ENCODE data around the gene SIRT2. TPM values are rescaled to one million over a fixed set of nuclear protein-coding genes. Genes with fewer than 3 reads are reported as not detected.

SIRT2 gene
- total and polyA plus RNA-seq, 2 of the 13 experiments (the other 11 are each of a cell fraction or from before 2014, with no cell fraction given) = 22.3 to 26.1 TPM

DNA sequence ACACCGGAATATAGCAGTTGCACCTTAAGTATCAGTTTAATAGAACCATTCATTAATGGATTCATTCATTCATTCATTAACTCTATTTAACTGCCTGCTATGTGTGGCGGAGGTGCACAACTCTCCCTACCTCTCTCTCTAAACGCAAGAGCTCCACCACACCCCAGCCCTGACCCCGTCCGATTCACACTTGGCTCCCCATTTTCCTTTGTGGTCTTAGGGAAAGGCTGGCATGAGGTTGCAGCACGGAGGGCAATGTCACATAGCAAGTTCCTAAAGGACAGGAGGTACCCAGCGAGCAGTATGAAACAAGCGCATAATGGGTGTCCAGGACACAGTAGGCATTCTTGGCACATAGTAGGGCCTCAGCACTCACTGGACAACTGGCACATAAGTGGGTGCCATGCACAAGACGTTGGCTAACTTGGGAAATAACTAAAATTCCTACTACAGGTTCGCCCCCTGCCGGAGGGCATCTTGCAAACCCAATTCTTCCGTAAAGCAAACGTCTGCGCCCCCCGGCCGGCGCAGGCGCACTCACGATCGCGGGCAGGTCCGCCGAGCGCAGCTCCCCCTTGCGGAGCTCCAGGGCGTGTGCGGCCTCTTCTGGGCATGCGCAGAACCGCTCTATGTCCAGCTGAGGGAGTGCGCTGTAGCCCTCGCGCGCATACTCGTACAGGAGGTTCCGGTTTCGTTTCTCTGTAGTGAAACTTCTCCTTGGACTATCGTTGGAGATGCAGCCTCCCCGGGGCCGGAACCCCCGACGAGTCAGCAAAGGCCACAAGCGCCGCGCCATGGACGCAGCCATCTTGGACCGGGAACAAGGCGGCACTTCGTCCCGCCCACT is 30.7 kb upstream of the SIRT2 start, which contains the start of gene SARS2 (continued):
- TF ChIP-seq, protein P1, sequence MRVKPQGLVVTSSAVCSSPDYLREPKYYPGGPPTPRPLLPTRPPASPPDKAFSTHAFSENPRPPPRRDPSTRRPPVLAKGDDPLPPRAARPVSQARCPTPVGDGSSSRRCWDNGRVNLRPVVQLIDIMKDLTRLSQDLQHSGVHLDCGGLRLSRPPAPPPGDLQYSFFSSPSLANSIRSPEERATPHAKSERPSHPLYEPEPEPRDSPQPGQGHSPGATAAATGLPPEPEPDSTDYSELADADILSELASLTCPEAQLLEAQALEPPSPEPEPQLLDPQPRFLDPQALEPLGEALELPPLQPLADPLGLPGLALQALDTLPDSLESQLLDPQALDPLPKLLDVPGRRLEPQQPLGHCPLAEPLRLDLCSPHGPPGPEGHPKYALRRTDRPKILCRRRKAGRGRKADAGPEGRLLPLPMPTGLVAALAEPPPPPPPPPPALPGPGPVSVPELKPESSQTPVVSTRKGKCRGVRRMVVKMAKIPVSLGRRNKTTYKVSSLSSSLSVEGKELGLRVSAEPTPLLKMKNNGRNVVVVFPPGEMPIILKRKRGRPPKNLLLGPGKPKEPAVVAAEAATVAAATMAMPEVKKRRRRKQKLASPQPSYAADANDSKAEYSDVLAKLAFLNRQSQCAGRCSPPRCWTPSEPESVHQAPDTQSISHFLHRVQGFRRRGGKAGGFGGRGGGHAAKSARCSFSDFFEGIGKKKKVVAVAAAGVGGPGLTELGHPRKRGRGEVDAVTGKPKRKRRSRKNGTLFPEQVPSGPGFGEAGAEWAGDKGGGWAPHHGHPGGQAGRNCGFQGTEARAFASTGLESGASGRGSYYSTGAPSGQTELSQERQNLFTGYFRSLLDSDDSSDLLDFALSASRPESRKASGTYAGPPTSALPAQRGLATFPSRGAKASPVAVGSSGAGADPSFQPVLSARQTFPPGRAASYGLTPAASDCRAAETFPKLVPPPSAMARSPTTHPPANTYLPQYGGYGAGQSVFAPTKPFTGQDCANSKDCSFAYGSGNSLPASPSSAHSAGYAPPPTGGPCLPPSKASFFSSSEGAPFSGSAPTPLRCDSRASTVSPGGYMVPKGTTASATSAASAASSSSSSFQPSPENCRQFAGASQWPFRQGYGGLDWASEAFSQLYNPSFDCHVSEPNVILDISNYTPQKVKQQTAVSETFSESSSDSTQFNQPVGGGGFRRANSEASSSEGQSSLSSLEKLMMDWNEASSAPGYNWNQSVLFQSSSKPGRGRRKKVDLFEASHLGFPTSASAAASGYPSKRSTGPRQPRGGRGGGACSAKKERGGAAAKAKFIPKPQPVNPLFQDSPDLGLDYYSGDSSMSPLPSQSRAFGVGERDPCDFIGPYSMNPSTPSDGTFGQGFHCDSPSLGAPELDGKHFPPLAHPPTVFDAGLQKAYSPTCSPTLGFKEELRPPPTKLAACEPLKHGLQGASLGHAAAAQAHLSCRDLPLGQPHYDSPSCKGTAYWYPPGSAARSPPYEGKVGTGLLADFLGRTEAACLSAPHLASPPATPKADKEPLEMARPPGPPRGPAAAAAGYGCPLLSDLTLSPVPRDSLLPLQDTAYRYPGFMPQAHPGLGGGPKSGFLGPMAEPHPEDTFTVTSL (CRISPR knock-in tag; IDR thresholded peaks at IDR 0.05; ENCODE audit: borderline replicate concordance) = peak; percentile 64; the same call in 1 of the 2 replicates
- TF ChIP-seq RORA (CRISPR knock-in tag; IDR thresholded peaks at IDR 0.05) (no peak), CREB1 (IDR thresholded peaks at IDR 0.05) (no peak), CREB1 (CRISPR knock-in tag; IDR thresholded peaks at IDR 0.05) (no peak), NCOA5 (CRISPR knock-in tag; IDR thresholded peaks at IDR 0.05) (no peak), KDM5B (CRISPR knock-in tag; IDR thresholded peaks at IDR 0.05; ENCODE audit: borderline replicate concordance) (no peak; the same call in 1 of the 2 replicates), ZNF737 (CRISPR knock-in tag; IDR thresholded peaks at IDR 0.05; ENCODE audit: borderline replicate concordance) (no peak; the same call in 1 of the 2 replicates), ASH2L (IDR thresholded peaks at IDR 0.05; ENCODE audit: insufficient read length, low read depth, low read length) (peak; percentile 94), ZNF572 (CRISPR knock-in tag; IDR thresholded peaks at IDR 0.05) (peak; percentile 51; the same call in 1 of the 2 replicates), CBFB (CRISPR knock-in tag; IDR thresholded peaks at IDR 0.05) (0 out of 2 replicates have a peak, but pooled peaks have one; percentile 17), ZBTB8A (CRISPR knock-in tag; IDR thresholded peaks at IDR 0.05; ENCODE audit: borderline replicate concordance, low read depth) (no peak), EZH2 (conservative IDR thresholded peaks at IDR 0.05; ENCODE audit: low read depth, low read length) (no peak), NR3C1 (CRISPR knock-in tag; IDR thresholded peaks at IDR 0.05) (no peak), MBD4 (IDR thresholded peaks at IDR 0.05; ENCODE audit: borderline replicate concordance, low read length) (no peak)
- TF ChIP-seq, protein P2, sequence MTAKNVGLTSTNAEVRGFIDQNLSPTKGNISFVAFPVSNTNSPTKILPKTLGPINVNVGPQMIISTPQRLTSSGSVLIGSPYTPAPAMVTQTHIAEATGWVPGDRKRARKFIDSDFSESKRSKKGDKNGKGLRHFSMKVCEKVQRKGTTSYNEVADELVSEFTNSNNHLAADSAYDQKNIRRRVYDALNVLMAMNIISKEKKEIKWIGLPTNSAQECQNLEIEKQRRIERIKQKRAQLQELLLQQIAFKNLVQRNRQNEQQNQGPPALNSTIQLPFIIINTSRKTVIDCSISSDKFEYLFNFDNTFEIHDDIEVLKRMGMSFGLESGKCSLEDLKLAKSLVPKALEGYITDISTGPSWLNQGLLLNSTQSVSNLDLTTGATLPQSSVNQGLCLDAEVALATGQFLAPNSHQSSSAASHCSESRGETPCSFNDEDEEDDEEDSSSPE (CRISPR knock-in tag; IDR thresholded peaks at IDR 0.05) = no peak; the same call in none of the 2 replicates
- TF ChIP-seq, protein P3, sequence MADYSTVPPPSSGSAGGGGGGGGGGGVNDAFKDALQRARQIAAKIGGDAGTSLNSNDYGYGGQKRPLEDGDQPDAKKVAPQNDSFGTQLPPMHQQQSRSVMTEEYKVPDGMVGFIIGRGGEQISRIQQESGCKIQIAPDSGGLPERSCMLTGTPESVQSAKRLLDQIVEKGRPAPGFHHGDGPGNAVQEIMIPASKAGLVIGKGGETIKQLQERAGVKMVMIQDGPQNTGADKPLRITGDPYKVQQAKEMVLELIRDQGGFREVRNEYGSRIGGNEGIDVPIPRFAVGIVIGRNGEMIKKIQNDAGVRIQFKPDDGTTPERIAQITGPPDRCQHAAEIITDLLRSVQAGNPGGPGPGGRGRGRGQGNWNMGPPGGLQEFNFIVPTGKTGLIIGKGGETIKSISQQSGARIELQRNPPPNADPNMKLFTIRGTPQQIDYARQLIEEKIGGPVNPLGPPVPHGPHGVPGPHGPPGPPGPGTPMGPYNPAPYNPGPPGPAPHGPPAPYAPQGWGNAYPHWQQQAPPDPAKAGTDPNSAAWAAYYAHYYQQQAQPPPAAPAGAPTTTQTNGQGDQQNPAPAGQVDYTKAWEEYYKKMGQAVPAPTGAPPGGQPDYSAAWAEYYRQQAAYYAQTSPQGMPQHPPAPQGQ (CRISPR knock-in tag; IDR thresholded peaks at IDR 0.05; ENCODE audit: borderline replicate concordance) = no peak
- TF ChIP-seq, protein P4, sequence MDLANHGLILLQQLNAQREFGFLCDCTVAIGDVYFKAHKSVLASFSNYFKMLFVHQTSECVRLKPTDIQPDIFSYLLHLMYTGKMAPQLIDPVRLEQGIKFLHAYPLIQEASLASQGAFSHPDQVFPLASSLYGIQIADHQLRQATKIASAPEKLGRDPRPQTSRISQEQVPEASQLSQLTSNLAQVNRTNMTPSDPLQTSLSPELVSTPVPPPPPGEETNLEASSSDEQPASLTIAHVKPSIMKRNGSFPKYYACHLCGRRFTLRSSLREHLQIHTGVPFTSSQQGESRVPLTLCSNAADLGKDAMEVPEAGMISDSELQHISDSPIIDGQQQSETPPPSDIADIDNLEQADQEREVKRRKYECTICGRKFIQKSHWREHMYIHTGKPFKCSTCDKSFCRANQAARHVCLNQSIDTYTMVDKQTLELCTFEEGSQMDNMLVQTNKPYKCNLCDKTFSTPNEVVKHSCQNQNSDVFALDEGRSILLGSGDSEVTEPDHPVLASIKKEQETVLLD (CRISPR knock-in tag; IDR thresholded peaks at IDR 0.05; ENCODE audit: low read depth) = peak; percentile 56
- TF ChIP-seq, protein P5, sequence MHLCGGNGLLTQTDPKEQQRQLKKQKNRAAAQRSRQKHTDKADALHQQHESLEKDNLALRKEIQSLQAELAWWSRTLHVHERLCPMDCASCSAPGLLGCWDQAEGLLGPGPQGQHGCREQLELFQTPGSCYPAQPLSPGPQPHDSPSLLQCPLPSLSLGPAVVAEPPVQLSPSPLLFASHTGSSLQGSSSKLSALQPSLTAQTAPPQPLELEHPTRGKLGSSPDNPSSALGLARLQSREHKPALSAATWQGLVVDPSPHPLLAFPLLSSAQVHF (CRISPR knock-in tag; IDR thresholded peaks at IDR 0.05) = no peak

Data from HepG2 (cell line).